GM19468 (cell line): Measurements from ENCODE around the gene BMP2K.
"Not testable (repeated sequence)": the region's sequence is repeated elsewhere in the genome, so short reads cannot be mapped to it uniquely, and the experiment has no call there.

ENCODE experiments used
- ATAC-seq: cut with Tn5 transposase; IDR thresholded peaks from one replicate; pipeline ENCODE4 v1.9.1; 2021; ENCODE audit warnings: mild to moderate bottlenecking, moderate library complexity, moderate number of reproducible peaks; ENCODE audit not compliant: unreplicated experiment; ENCODE audit errors: extremely low read depth

Gene BMP2K

DNA sequence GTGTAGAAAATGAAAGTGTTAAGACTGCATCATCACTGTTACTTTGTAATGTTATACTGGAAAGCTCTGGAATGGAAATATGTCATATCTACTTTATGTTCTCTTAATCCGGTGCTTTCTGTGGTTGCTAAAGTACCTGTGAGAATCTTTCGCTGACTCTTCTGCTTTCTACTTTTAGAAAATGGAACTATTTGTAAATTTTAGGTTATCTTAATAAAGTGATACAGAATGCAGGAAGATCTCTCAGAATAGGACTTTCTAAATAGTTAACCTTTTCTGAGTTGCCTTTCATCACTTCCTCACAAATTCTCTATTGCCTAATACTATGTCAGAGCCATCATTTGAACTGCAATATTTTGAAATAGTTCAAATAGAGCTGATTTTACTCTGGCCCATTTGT lies 69.3 kb downstream of the BMP2K start:
- peak; percentile 76 for ATAC-seq

DNA sequence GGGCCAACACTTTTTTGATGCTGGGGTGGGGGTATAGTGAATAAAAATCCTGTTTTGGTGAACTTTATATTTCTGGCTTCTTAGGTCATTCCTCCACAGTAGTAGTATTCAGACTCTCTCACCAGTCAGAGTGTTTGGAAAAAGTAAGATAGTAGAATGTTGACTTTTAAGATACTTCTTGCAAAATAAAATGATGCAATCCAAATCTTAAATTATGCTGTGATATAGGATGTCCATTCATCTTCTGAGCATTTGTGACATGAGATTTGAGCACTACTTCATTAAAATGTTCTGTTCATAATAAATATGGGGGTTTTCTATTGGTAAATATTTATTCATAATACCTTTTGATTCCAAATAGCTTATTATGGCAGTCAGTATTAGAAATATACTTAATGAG lies 70.1 kb downstream of the BMP2K start:
- no peak for ATAC-seq

DNA sequence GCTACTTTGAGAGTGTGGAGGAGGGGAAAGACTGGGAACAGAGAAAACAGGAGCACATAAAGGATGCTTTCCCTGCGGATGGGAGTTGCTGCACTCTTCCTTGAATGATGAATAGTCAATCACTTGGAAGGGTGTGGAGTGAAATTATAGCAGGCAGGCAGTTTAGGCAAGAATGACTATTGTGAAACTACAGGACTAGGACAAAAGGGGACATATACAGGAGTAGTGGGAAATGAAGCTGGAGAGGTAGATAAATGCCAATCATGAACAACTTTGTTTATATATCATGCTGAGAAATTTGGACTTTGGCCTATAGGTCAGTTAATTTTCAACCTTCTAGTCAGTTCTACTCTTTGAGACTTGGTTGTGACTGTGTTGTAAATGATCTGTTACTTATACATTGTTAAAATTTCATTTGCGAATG lies 86.2 kb downstream of the BMP2K start:
- ATAC-seq: no peak

DNA sequence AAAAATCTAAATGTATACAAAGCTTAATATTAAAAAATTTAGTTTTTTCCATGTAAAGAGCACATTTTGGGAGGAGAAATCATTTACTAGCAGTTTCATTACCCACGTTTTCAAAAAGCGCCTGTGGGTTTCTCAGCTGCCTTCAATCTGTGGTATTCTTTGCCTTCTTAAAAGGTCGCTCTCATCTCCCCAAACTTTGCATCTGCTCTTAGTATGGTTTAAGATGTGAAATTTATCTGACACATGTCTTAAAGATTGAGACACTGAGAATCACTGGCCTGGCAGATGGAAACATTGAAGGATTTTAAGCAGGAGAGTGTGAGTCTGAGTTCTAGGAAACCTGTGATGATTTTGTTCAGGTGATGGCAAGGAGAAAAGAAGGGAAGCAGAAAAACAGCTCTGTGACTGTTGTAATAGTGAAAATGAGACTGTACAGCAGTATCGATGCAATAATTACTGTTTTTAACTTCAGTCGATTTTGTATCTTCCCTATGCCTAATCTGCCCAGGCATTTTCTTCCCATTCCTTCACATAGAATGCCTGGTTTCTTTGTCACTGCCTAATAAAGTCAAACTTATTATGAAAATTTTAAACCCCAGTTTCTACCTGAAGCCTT lies 87.2 kb downstream of the BMP2K start:
- ATAC-seq: peak; percentile 27

DNA sequence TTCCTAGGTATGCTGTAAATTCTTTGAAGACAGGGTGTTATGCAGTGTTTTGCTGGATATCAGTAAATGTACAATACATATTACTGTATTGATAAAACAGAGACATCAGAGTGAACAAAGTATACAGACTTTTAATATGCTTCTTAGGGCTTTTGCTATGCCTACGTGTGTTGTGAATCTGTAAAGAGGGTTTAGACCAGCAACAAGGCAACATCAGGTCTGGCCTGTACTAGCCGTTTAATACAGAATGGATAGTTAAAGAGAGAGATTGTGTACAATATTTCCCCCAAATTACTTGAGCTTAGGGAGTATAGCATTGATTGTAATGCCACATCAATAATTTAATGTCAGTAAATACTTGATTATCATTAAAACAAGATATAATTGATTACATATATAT lies 87.8 kb downstream of the BMP2K start:
- ATAC-seq: peak; percentile 10

DNA sequence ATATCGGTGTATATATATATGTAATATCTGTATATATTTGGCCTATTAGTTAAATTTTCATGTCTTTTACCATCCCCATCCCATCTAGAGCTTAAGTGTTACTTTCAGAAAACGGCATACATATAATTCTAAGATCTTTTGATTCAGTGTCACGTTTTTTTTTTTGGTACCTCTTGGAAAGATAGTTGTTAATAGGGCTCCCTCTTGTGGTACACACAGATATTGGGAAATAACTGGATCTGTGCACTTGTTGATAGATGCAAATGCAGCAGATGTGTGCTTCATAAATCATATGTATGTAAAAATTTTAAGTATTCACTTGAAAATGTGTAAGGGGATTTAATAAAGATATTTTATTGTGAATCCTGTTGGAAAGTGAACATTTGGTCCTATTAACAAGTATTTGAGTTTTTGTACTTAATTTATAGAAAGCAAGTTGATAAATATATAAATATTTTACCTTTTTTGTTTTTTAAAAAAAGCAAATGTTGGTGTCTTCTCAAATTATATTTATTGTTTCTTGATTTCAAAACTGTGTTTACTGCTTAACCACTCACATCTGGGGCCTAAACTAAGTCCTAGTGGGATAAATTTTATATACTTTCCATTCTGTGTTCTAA lies 88.4 kb downstream of the BMP2K start:
- ATAC-seq: no peak

DNA sequence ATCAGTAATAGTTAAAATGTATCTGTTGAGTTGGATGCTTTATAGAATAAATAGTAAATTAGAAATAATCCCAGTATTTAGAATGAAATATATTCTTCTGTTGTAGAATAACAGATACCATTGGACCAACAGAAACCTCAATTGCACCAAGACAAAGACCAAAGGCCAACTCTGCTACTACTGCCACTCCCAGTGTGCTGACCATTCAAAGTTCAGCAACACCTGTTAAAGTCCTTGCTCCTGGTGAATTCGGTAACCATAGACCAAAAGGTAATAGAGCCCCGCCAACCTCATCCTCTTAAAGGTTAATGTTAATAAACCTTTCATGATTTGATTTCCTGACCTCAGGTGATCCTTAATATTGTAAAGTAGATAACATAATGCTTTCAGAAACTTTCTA lies 89.3 kb downstream of the BMP2K start:
- no peak for ATAC-seq

DNA sequence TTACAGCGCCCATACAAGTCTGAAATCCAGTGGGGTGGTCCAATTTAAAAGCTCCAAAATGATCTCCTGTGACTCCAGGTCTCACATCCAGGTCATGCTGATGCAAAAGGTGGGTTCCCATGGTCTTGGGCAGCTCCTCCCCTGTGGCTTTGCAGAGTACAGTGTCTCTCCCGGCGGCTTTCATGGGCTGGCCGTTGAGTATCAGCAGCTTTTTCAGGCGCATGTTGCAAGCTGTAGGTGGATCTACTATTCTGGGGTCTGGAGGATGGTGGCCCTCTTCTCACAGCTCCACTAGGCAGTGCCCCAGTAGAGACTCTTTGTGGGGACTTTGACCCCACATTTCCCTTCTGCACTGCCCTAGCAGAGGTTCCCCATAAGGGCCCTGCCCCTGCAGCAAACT lies 92.6 kb downstream of the BMP2K start:
- ATAC-seq: not testable (repeated sequence)

DNA sequence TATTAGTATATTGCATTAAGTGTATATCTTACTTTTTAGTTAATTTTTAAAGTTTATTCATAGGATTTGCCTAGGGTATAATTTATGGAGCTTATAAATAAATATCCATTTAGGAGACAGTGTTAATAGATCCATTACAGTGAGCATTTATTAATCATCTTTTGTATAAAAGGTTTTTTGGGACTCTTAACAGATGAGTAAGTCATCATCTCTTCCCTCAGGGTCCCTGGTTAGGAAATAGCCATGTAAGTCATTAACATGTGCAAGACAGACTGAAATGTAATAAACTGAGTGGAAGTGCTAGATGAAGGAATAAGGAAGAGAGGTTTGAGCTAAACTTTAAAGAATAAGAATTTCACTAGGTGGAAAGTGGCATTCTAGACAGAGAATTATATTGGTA lies 93.9 kb downstream of the BMP2K start:
- ATAC-seq: no peak

DNA sequence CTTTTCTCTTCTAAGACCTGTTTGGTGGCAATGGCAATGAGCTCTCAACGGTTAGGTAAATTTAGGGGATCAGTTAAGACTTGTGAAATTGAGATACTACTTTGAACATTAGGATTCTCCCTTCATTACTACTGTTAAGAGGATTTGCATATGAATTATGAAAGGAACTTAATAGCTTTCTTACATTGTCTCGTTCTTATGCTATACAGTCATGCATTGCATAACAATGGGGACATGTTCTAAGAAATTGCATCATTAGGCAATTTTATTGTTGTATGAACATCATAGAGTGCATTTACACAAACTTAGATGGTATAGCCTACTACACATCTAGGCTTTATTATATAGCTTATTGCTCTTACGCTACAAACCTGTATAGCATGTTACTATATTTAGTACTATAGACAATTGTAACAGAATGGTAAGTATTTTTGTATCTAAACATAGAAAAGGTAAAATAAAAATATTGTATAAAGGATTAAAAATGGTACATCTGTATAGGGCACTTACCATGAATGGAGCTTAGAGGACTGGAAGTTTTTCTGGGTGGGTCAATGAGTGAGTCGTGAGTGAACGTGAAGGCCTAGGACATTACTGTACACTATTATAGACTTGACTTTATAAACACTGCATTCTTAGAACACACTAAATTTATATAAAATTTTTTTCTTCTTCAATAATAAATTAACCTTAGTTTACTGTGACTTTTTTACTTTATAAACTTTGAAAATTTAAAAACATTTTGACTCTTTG lies 100.6 kb downstream of the BMP2K start:
- ATAC-seq: no peak

DNA sequence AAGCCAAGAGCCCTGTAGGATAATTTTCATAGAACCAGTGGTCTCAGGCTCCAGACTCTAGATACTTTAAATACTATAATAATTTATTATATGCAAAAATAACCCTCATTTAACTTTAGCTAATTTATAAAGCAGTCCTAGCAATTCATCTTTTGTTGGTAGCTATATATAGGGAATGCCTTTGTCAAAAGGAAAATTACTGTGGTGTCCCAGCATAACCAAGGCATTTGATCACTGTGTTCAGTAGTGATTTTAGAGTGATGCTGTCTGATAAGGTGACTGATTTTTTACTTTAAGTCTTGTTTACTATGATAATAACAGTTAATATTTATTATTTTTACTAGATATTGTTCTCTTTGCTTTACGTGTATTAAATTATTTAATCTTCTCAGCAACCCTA lies 101.9 kb downstream of the BMP2K start:
- ATAC-seq: no peak

DNA sequence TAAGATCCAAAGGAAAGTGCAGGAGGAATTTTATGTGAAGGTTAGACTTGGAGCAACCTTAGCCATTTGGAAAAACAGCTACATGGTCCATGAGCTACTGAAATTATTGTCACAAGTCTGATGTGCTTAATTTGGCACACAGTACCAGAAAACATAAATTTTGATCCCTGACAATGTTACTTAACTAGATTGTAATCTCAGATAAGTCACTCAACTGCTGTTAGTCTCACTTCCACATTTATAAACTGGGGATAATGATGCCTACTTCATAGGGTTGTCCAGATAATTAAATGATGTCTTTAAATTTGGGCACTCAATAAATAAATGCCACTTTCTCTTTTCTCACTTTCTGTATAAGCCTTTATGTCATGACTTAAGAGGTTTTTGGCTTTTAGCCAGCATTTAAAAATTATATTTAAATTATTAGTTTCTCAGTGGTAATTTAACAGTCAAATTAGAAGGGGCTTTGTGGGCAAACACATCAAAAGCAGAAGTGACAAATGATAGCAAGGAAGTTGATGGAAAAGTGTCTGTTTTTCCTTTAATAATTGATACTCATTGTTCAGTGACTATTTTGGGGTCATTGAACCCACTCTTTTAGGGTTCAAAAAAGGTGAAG lies 104.8 kb downstream of the BMP2K start:
- ATAC-seq: no peak

DNA sequence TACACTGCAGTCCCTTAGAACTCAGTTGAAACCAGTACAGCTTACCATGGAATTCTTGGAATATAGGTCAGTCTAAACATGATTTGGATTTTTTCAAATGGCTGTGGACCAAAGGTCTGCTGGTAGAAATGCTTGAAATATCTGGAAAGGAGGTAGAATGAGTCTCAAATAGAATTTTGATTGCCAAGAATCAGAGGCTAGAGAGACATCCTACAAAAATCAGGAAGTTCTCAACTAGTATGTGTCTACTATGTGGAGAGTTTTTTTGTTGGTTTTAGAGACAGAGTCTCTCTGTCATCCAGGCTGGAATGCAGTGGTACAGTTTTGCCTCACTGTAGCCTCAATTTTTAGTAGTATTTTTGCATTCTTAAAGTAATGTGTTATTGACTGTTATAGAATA lies 109.4 kb downstream of the BMP2K start:
- no peak for ATAC-seq

DNA sequence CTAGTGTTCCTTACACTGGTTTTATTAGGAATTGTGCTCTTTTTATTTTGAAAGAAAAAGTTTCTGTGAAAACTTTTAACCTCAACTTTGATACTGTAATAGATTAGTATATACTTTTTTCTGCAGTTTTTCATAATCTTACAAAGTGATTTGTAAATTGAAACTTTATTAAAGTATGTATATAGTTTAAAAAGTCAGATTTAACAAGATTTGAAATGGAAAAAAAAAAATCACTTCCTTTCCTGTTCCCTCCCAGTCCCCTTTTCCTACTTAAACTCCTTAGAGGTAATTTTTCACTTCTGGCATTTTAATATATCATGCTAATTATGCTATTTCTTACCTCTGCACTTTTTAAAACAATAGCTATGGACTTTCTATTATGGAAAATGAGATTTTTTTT lies 113.8 kb downstream of the BMP2K start:
- no peak for ATAC-seq

DNA sequence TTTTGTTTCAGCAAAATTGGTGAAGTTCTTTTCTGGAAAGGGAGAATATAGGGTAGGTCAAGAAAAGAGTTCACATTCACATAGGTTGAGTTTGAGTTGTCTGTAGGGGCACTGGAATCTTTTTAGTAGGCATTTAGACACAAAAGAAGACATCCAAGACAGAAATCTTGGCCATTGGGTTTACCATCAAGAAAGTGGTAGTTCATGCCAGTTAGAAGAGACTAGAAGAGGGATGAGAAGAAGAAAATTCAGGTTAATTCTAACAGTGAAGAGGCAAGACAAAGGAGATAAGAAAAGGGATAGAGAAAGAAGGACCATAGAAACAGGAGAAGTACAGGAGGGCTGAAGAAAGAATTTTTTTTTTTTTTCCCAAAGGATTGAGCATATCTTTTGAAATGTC lies 123.2 kb downstream of the BMP2K start:
- ATAC-seq: no peak

DNA sequence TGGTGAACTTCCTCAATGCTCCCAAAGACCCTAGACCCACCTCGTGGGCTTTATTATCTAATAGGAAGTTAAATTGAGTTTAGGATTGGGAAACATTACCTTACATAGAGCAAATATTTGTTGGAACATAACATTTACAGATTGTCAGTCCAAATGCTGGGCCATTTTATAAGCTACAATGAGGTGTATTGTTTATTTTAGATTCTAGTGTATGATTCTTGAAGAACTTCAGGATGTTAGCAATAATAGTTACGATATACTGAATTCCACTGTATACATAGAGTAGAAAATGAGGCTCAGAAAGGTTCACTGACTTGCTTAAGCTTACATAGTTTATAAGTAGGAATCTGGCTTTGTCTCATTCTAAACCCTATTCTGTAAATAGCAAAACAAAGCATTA lies 125.7 kb downstream of the BMP2K start:
- no peak for ATAC-seq

DNA sequence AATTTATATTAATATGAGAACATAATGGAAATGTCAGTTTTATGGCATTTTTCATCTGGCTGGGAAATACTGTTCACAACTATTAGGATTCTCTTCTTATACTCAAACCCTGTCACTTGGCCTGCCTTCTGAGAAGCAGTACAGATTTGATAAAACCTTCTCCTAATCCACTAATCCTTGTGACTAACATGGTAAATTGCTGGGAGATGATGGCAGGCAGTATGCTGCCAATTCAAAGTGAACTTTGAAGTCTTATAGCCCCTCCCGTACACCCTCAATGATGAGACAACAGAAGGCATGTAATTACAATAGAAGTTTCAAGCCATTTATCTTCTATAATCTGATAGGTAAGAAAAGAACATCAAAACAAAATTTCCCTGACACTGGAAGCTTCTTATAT lies 126.1 kb downstream of the BMP2K start:
- ATAC-seq: no peak

DNA sequence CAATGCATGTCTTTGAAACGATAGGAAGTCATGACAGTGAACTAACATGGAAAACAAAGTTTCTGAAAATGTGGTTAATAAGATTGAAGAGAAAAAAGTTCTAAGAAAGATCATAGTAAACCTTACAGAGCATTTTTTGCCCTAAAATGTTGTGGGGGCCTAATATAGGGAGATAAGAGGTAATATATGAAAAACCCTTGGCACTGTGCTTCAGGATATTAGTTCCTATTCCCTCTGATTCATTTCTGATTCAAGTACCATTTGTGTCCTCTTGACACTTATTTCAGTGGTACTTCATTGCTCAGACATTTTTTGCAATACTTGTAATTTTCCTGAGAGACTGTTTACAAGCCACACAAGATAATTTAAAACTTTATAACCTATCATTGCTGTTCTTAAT lies 128.0 kb downstream of the BMP2K start:
- ATAC-seq: no peak

DNA sequence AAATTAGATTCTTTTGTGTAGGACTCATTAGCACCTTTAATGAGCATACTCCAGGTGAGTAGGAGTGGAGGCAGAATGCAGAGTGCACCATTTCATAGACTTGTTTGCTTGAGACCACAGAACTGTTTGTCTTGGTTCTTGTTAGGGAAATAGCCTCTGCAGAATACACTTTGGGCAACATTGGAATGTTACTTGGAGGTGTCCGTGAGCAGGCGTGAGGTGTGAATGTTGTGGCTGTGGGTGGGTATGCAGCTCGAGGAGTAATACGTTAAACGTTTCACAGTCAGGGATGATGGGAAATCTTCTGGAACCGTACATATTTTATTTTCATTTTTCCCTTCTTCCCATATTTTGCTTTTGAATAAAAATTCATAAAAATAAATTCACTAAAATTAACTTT lies 131.5 kb downstream of the BMP2K start:
- no peak for ATAC-seq

DNA sequence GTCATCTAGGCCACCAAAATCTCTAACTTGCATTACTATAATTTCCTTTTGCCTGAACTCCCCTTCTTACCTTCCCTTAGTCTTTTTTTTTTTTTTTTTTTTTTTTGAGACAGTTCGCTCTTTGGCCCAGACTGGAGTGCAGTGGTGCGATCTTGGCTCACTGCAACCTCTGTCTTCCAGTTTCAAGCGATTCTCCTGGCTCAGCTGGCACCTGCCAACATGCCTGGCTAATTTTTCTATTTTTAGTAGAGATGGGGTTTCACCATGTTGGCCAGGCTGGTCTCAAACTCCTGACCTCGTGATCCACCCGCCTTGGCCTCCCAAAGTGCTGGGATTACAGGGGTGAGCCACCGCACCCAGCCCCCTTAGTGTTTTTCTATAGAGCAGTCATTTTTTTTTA lies 132.8 kb downstream of the BMP2K start:
- ATAC-seq: not testable (repeated sequence)

DNA sequence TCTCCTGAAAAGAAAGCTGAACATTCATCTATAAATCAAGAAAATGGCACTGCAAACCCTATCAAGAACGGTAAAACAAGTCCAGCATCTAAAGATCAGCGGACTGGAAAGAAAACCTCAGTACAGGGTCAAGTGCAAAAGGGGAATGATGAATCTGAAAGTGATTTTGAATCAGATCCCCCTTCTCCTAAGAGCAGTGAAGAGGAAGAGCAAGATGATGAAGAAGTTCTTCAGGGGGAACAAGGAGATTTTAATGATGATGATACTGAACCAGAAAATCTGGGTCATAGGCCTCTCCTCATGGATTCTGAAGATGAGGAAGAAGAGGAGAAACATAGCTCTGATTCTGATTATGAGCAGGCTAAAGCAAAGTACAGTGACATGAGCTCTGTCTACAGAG lies 134.5 kb downstream of the BMP2K start:
- ATAC-seq: no peak
